T-helper 2 cell treated with Interferon-gamma antibody and Interleukin-4, amounts not matched to agents 5 μg/mL and 100 μg/mL, for 36 hours (primary cell): Measurements from ENCODE around the gene SYN1.
"Not testable (repeated sequence)": the region's sequence is repeated elsewhere in the genome, so short reads cannot be mapped to it uniquely, and the experiment has no call there.

Experiments used
- DNase-seq: peaks from one replicate; pipeline ENCODE4 v3.0.0; 2021; ENCODE audit warnings: low spot score
- H3K27ac Mint-ChIP-seq: one replicate; pipeline ENCODE4 v1.8.0; 2021; ENCODE audit warnings: mild to moderate bottlenecking, mixed read lengths
- H3K27me3 Mint-ChIP-seq: one replicate; pipeline ENCODE4 v1.8.0; 2021; ENCODE audit warnings: low read depth, mixed read lengths
- H3K36me3 Mint-ChIP-seq: one replicate; pipeline ENCODE4 v1.8.0; 2021; ENCODE audit warnings: low read depth, mixed read lengths
- H3K4me1 Mint-ChIP-seq: one replicate; pipeline ENCODE4 v1.8.0; 2021; ENCODE audit warnings: low read depth, mixed read lengths
- H3K4me3 Mint-ChIP-seq: one replicate; pipeline ENCODE4 v1.8.0; 2022; ENCODE audit warnings: mild to moderate bottlenecking, moderate library complexity, mixed read lengths
- H3K9me3 Mint-ChIP-seq: one replicate; pipeline ENCODE4 v1.8.0; 2021; ENCODE audit warnings: mixed read lengths

SYN1 gene

GRCh38 chrX:47619486-47620302 is at the start of gene SYN1:
Gene SYN1 (minus strand): TSS chrX:47619857. CDS start chrX:47619728, 129 bp downstream.
- no peak within 1 kb of the TSS for H3K27ac Mint-ChIP-seq
- H3K4me3 Mint-ChIP-seq: peak within 1 kb of the TSS; percentile 69
- H3K36me3 Mint-ChIP-seq: no peaks in the 10 kb centered on the region
- DNase-seq: peak; percentile 77
- peaks cover 9% of the 10 kb centered on the region for H3K4me1 Mint-ChIP-seq
- peaks cover 40% of the 10 kb centered on the region for H3K27me3 Mint-ChIP-seq
- H3K9me3 Mint-ChIP-seq: no peaks in the 10 kb centered on the region

- not testable (repeated sequence) for H3K4me1 Mint-ChIP-seq, H3K36me3 Mint-ChIP-seq, H3K9me3 Mint-ChIP-seq, DNase-seq, H3K27ac Mint-ChIP-seq, H3K4me3 Mint-ChIP-seq, H3K27me3 Mint-ChIP-seq
These were observed 46.1 kb upstream of the SYN1 start for GRCh38 chrX:47665797-47666196.

DNA sequence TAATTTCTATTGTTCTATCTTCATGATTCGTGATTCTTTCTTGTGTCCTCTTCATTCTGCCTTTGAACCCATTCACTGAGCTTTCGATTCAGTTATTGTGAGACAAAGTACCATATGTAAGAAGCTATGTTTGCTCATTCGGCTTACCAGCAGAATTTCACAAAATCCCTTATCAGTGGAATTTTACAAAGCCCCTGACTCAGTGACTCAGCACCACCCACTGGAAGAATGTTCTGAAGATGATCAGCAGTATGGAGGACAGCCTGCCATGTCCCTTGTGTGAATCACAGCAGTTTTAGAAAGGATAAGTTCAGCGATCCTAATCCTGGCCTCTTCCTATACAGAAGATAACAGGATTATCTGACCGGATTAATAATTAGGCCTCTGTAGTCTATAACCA is 45.1 kb upstream of the SYN1 start:
- H3K4me3 Mint-ChIP-seq: no peak overlapping the region
- no peaks in the 10 kb centered on the region for H3K9me3 Mint-ChIP-seq
- DNase-seq: no peak
- H3K27me3 Mint-ChIP-seq: no peaks in the 10 kb centered on the region
- peaks cover 3% of the 10 kb centered on the region for H3K36me3 Mint-ChIP-seq
- H3K27ac Mint-ChIP-seq: peak overlapping the region; percentile 4
- H3K4me1 Mint-ChIP-seq: peaks cover 12% of the 10 kb centered on the region

GRCh38 chrX:47662144-47662657 is 42.5 kb upstream of the SYN1 start:
- Mint-ChIP-seq H3K36me3 (peaks cover 11% of the 10 kb centered on the region), H3K27me3 (no peaks in the 10 kb centered on the region), H3K4me1 (peaks cover 16% of the 10 kb centered on the region), H3K4me3 (peak overlapping the region; percentile 33), H3K9me3 (peaks cover 5% of the 10 kb centered on the region), H3K27ac (peak overlapping the region; percentile 89)
- peak; percentile 71 for DNase-seq

DNA sequence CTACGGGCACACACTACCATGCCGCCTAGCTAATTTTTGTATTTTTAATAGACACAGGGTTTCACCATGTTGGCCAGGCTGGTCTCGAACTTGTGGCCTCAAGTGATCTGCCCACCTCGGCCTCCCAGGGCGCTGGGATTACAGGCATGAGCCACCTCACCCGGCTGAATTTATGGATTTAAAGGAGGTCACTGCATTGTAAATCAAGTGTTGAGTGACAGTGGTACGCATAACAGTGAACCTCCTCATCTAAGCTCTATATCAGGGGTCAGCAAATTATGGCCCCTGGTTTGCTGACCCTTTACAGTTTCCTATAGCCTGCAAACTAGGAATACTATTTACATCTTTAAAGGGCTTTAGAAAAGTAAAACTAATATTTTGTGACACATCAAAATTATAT is 41.9 kb upstream of the SYN1 start:
- H3K27ac Mint-ChIP-seq: no peak overlapping the region
- H3K4me3 Mint-ChIP-seq: no peak overlapping the region
- peaks cover 5% of the 10 kb centered on the region for H3K9me3 Mint-ChIP-seq

GRCh38 chrX:47659421-47659726 is 39.7 kb upstream of the SYN1 start:
- H3K27me3 Mint-ChIP-seq: no peaks in the 10 kb centered on the region
- H3K36me3 Mint-ChIP-seq: peaks cover 32% of the 10 kb centered on the region
- no peak for DNase-seq
- H3K4me3 Mint-ChIP-seq: peak overlapping the region; percentile 89
- H3K27ac Mint-ChIP-seq: peak overlapping the region; percentile 98
- peaks cover 5% of the 10 kb centered on the region for H3K9me3 Mint-ChIP-seq
- H3K4me1 Mint-ChIP-seq: peaks cover 25% of the 10 kb centered on the region

More for the DNA sequence above, 41.9 kb upstream of the SYN1 start:
- H3K36me3 Mint-ChIP-seq: peaks cover 18% of the 10 kb centered on the region
- no peak for DNase-seq
- H3K27me3 Mint-ChIP-seq: no peaks in the 10 kb centered on the region
- H3K4me1 Mint-ChIP-seq: peaks cover 16% of the 10 kb centered on the region

DNA sequence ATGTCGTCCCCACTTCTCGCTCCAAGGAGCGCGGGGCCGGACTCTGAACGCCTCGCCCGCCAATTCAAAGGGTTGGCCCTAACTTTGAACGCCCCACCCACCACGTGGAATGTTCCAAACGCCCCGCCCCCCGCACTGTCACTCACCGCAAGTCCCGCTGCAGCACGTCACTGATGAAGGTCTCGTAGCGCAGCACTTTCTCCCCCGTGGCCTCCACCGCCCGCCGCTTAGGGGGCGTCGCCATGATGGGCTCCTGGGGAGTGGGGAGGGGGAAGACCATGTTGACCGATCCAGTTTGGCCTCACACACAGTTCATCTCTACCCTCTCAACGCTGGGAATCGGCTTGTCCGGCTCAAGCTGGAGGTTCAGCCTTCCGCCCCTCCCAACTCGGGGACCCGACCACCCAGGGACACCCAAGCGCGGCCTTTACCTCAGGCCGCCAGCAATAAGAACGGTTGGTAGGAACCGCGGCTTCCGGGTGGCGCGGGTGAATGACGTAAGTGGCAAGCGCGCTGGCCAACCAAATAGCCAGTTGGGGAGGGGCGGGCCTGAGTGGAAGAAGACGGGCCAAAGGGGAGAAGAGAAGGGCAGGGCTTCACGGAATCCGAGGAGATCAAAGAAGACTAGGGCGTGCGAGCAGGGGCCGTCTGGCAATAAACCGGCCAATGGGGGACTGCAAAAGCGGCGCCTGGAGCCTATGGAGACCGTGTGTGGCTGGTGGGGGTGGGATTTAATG is 39.2 kb upstream of the SYN1 start, which contains the start of gene UXT:
Gene UXT, minus strand, starts transcription at position 497 of the 737 bp plus-strand sequence. Its CDS starts 253 bp downstream, at position 244.
- Mint-ChIP-seq H3K36me3 (peaks cover 33% of the 10 kb centered on the region), H3K4me1 (peaks cover 25% of the 10 kb centered on the region), H3K27me3 (no peaks in the 10 kb centered on the region)

GRCh38 chrX:47658301-47658683 is 38.6 kb upstream of the SYN1 start:
- H3K4me3 Mint-ChIP-seq: peak overlapping the region; percentile 89
- peaks cover 38% of the 10 kb centered on the region for H3K36me3 Mint-ChIP-seq

More for the DNA sequence above, 39.2 kb upstream of the SYN1 start, which contains the start of gene UXT:
- Mint-ChIP-seq H3K27ac (peak within 1 kb of the TSS; percentile 98), H3K4me3 (peak within 1 kb of the TSS; percentile 89), H3K9me3 (peaks cover 5% of the 10 kb centered on the region)
- peak; percentile 90 for DNase-seq

DNA sequence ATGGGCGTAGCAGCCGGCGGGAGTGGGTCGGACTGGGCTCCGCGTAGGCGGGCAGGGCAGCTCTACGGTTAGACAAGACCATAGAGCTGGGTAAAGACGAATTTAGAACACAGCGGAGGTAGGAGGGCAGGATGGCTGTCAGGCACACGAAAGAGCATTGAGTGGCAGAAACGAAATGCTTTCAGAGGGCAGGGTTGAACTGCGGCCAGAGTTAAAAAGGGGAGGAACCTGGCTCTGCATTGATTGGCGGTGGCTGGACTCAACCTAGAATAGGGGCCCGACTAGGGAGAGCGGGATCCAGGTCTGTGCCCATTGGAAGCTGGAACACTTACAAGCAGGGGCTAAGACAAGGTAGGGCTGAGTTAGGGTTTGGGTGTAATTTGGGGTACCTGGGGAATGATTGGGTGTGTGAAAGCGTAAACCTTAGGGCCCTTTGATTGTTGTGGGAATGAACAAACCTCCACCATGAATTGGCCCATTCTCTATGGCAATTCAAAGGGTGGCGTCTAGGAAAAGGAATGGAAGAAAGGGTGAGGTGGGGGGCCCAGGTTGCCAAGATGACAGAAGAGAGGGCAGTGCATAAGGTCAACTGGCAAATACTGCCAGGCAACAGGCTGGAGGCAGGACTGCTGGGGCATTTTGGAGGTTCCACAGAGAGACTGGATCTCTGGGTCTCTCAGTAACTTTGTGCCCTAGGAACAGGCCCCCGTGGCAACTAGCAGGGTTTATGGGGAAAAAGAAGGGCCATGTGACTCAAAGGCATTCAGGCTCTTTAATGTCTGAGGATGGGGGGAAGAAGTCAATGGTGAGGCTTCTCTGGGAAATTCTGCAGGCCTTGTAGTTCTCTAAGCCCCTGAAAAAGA is 31.6 kb upstream of the SYN1 start:
- Mint-ChIP-seq H3K4me3 (peak overlapping the region; percentile 91), H3K27ac (peak overlapping the region; percentile 94), H3K36me3 (peaks cover 58% of the 10 kb centered on the region), H3K4me1 (peaks cover 42% of the 10 kb centered on the region), H3K9me3 (no peaks in the 10 kb centered on the region), H3K27me3 (no peaks in the 10 kb centered on the region)
- no peak for DNase-seq

More at GRCh38 chrX:47658301-47658683, 38.6 kb upstream of the SYN1 start:
- Mint-ChIP-seq H3K27ac (peak overlapping the region; percentile 98), H3K4me1 (peaks cover 25% of the 10 kb centered on the region), H3K27me3 (no peaks in the 10 kb centered on the region), H3K9me3 (peaks cover 5% of the 10 kb centered on the region)
- no peak for DNase-seq

GRCh38 chrX:47650164-47651042 is 30.7 kb upstream of the SYN1 start, which contains the start of gene ELK1:
Gene ELK1 (minus strand): TSS chrX:47650563. CDS start chrX:47641441, 9,122 bp downstream.
- H3K27me3 Mint-ChIP-seq: no peaks in the 10 kb centered on the region
- peaks cover 33% of the 10 kb centered on the region for H3K4me1 Mint-ChIP-seq
- DNase-seq: peak; percentile 90
- peaks cover 50% of the 10 kb centered on the region for H3K36me3 Mint-ChIP-seq
- peak within 1 kb of the TSS; percentile 91 for H3K4me3 Mint-ChIP-seq
- H3K27ac Mint-ChIP-seq: peak within 1 kb of the TSS; percentile 94
- H3K9me3 Mint-ChIP-seq: no peaks in the 10 kb centered on the region

GRCh38 chrX:47649781-47650163 is 30.1 kb upstream of the SYN1 start:
- peaks cover 37% of the 10 kb centered on the region for H3K4me1 Mint-ChIP-seq
- no peak for DNase-seq
- H3K27ac Mint-ChIP-seq: peak overlapping the region; percentile 86
- H3K4me3 Mint-ChIP-seq: peak overlapping the region; percentile 91
- peaks cover 52% of the 10 kb centered on the region for H3K36me3 Mint-ChIP-seq
- no peaks in the 10 kb centered on the region for H3K27me3 Mint-ChIP-seq
- no peaks in the 10 kb centered on the region for H3K9me3 Mint-ChIP-seq

DNA sequence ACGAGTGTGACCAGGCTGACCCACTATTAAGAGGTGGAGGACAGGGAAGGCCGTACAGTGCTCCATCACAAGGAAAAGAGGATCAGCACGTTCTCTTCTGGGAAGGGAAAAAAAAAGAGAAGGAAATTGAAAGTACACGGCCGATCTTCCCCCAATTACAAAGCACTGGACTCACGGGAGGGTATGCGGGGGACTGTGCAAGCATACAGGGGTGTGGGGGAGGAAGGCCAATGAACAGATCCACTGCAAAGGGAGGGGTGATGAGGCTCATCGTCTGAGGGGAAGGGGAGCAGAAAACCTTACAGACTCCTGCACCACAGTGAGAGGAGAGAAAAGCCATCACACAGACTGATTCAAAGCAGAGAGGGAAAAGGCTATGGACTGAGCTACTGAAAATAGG is 29.6 kb upstream of the SYN1 start:
- Mint-ChIP-seq H3K27ac (peak overlapping the region; percentile 86), H3K4me3 (peak overlapping the region; percentile 91), H3K36me3 (peaks cover 52% of the 10 kb centered on the region), H3K4me1 (peaks cover 41% of the 10 kb centered on the region), H3K9me3 (no peaks in the 10 kb centered on the region), H3K27me3 (no peaks in the 10 kb centered on the region)
- no peak for DNase-seq
